Stomach smooth muscle (tissue), 2 donors: ENCODE results near the gene RP2.

ENCODE experiments used
- H3K27ac ChIP-seq: one replicate; pipeline ENCODE4 v1.7.0; 2013; ENCODE audit warnings: mild to moderate bottlenecking, low read length, inconsistent platforms
- H3K27me3 ChIP-seq, 2 donors: one replicate each; pipeline ENCODE4 v1.7.0; 2013; ENCODE audit warnings: low read length in 2 of 2; ENCODE audit not compliant: insufficient read depth in 2 of 2, control insufficient read depth in 1 of 2
- H3K36me3 ChIP-seq, 2 donors: one replicate each; pipeline ENCODE4 v1.7.0; 2013; ENCODE audit warnings: low read length in 2 of 2; ENCODE audit not compliant: control insufficient read depth in 2 of 2, insufficient read depth in 2 of 2
- H3K4me1 ChIP-seq: one replicate; pipeline ENCODE4 v1.7.0; 2013; ENCODE audit warnings: low read length; ENCODE audit not compliant: control insufficient read depth, insufficient read depth
- H3K4me3 ChIP-seq, 2 donors: one replicate each; pipeline ENCODE4 v1.7.0; 2013; ENCODE audit warnings: low read length in 2 of 2
- H3K9ac ChIP-seq, 2 donors: one replicate each; pipeline ENCODE4 v1.7.0; 2013; ENCODE audit warnings: low read length in 2 of 2, mild to moderate bottlenecking in 1 of 2
- H3K9me3 ChIP-seq, 2 donors: one replicate each; pipeline ENCODE4 v1.7.0; 2013; ENCODE audit warnings: low read length in 2 of 2; ENCODE audit not compliant: control insufficient read depth in 2 of 2
- donor health status: healthy.
- donor health status: Pancreatic carcinoma.

Gene RP2

GRCh38 chrX:46844913-46845312, 8.1 kb downstream of the RP2 start:
- no peak overlapping the region for H3K9ac ChIP-seq

GRCh38 chrX:46849933-46850332, 13.1 kb downstream of the RP2 start:
- Histone ChIP-seq H3K9me3 (no peaks in the 10 kb centered on the region), H3K27me3 (no peaks in the 10 kb centered on the region), H3K4me3 (no peak overlapping the region), H3K27ac (no peak overlapping the region), H3K4me1 (no peaks in the 10 kb centered on the region), H3K9ac (no peak overlapping the region), H3K36me3 (no peaks in the 10 kb centered on the region)

More at GRCh38 chrX:46844913-46845312, 8.1 kb downstream of the RP2 start:
- Histone ChIP-seq H3K27ac (no peak overlapping the region), H3K36me3 (no peaks in the 10 kb centered on the region), H3K4me1 (no peaks in the 10 kb centered on the region), H3K27me3 (no peaks in the 10 kb centered on the region), H3K9me3 (no peaks in the 10 kb centered on the region), H3K4me3 (no peak overlapping the region)

- H3K9ac ChIP-seq = no peak overlapping the region
- H3K36me3 ChIP-seq = no peaks in the 10 kb centered on the region
- H3K27ac ChIP-seq = no peak overlapping the region
Measured at GRCh38 chrX:46850771-46851170, 13.9 kb downstream of the RP2 start.

GRCh38 chrX:46856483-46856882, 19.6 kb downstream of the RP2 start:
- Histone ChIP-seq H3K9me3 (no peaks in the 10 kb centered on the region), H3K36me3 (no peaks in the 10 kb centered on the region), H3K27me3 (no peaks in the 10 kb centered on the region), H3K9ac (no peak overlapping the region), H3K27ac (no peak overlapping the region), H3K4me1 (no peaks in the 10 kb centered on the region), H3K4me3 (no peak overlapping the region)

More at GRCh38 chrX:46850771-46851170, 13.9 kb downstream of the RP2 start:
- H3K27me3 ChIP-seq = no peaks in the 10 kb centered on the region
- no peaks in the 10 kb centered on the region for H3K9me3 ChIP-seq
- no peaks in the 10 kb centered on the region for H3K4me1 ChIP-seq
- no peak overlapping the region for H3K4me3 ChIP-seq

GRCh38 chrX:46860557-46860956, 23.7 kb downstream of the RP2 start:
- Histone ChIP-seq H3K4me1 (no peaks in the 10 kb centered on the region), H3K9me3 (no peaks in the 10 kb centered on the region), H3K36me3 (no peaks in the 10 kb centered on the region), H3K27me3 (no peaks in the 10 kb centered on the region), H3K27ac (no peak overlapping the region), H3K9ac (no peak overlapping the region), H3K4me3 (no peak overlapping the region)

- Histone ChIP-seq H3K27me3 (no peaks in the 10 kb centered on the region), H3K4me3 (no peak overlapping the region), H3K9me3 (no peaks in the 10 kb centered on the region), H3K9ac (no peak overlapping the region), H3K36me3 (no peaks in the 10 kb centered on the region), H3K27ac (no peak overlapping the region), H3K4me1 (no peaks in the 10 kb centered on the region)
Measured at GRCh38 chrX:46863072-46863471, 26.2 kb downstream of the RP2 start.

DNA sequence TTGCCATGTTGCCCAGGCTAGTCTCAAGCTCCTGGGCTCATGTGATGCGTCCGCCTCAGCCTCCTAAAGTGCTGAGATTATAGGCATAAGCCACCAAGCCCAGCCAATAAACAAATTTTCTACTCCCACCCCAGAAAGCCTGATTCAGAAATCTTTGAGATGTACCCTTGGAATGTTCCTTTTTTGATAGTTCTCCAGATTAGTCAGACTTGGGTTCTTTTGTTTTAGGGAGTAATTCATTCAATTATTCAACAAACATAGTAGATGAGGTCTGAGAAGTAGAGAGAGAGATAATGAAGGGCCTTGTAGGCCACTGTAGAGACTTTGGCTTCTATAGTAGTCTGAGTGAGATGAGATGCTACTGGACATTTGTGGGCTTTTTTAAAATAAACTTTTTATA, 27.8 kb downstream of the RP2 start:
- H3K4me1 ChIP-seq = no peaks in the 10 kb centered on the region
- H3K9ac ChIP-seq = no peak overlapping the region
- no peak overlapping the region for H3K27ac ChIP-seq
- H3K36me3 ChIP-seq = no peaks in the 10 kb centered on the region
- no peak overlapping the region for H3K4me3 ChIP-seq
- no peaks in the 10 kb centered on the region for H3K9me3 ChIP-seq
- no peaks in the 10 kb centered on the region for H3K27me3 ChIP-seq

DNA sequence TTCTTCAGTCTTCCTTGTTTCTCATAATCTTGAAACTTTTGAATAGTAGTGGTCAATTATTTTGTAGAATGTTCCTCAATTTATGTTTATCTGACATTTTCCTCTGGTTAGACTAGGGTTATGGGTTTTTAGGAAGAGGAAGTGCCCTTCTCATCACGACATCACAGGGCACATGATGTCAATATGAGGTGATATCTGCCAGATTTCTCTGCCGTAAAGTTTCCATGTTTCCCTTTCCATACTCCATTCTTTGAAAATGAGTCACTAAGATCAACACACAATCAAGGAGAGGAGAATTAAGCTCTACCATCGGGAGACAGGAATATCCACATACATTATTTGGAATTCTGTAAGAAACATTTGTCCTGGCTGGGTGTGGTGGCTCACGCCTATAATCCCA, 28.4 kb downstream of the RP2 start:
- H3K4me1 ChIP-seq = no peaks in the 10 kb centered on the region
- H3K27ac ChIP-seq = no peak overlapping the region
- no peak overlapping the region for H3K9ac ChIP-seq
- no peaks in the 10 kb centered on the region for H3K27me3 ChIP-seq
- H3K36me3 ChIP-seq = no peaks in the 10 kb centered on the region
- no peak overlapping the region for H3K4me3 ChIP-seq
- H3K9me3 ChIP-seq = no peaks in the 10 kb centered on the region

DNA sequence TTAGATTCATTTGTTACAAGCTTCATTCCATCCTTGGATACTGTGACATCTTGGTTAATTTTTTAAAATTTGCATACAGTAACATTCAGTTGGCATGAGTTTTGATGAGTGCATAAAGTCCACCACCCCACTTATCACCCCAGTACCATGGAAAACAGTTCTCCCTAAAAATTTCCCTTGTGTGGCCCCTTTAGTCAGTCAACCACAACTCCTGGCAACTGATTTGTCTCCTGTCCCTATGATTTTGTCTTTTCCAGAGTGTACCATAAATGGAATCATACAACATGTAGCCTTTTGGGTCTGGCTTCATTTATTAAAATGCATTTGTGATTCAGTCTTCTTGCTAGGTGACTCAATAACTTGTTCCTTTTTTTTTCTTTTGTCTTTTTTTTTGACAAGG, 29.9 kb downstream of the RP2 start:
- Histone ChIP-seq H3K36me3 (no peaks in the 10 kb centered on the region), H3K4me1 (no peaks in the 10 kb centered on the region), H3K9me3 (no peaks in the 10 kb centered on the region), H3K27me3 (no peaks in the 10 kb centered on the region), H3K27ac (no peak overlapping the region), H3K4me3 (no peak overlapping the region), H3K9ac (no peak overlapping the region)

GRCh38 chrX:46873746-46874145, 36.9 kb downstream of the RP2 start:
- Histone ChIP-seq H3K4me3 (no peak overlapping the region), H3K27ac (no peak overlapping the region)

GRCh38 chrX:46876901-46877300, 40.1 kb downstream of the RP2 start:
- Histone ChIP-seq H3K4me3 (no peak overlapping the region), H3K9me3 (no peaks in the 10 kb centered on the region), H3K9ac (no peak overlapping the region), H3K27me3 (no peaks in the 10 kb centered on the region), H3K27ac (no peak overlapping the region), H3K36me3 (no peaks in the 10 kb centered on the region), H3K4me1 (no peaks in the 10 kb centered on the region)

More at GRCh38 chrX:46873746-46874145, 36.9 kb downstream of the RP2 start:
- Histone ChIP-seq H3K36me3 (no peaks in the 10 kb centered on the region), H3K9me3 (no peaks in the 10 kb centered on the region), H3K9ac (no peak overlapping the region), H3K27me3 (no peaks in the 10 kb centered on the region), H3K4me1 (no peaks in the 10 kb centered on the region)
